ENCODE measurements around the gene NPAS3.

Gene NPAS3

GRCh38 chr14:33454022-33454595 lies 515.4 kb downstream of the NPAS3 start:
- no peak for DNase-seq

DNA sequence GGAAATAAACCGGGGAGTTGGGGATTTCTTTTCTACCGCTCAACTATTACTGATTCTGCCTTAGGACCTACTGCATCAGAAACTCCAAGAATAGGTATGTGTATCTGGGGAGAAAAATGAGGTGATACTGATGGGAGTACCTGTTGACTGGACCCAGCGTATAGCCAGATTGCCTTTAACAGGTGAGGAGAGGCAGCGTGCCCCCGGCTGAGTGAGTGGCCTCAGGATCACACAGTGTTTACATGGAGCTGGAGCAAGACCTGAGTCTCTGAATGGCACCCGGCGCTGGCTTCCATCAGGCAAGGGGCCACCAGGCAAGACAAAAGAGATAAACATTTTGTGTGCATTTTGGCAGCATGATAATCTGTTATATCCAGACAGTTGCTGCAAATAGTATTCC lies 516.0 kb downstream of the NPAS3 start:
- no peak for DNase-seq

GRCh38 chr14:33455654-33456345 lies 517.1 kb downstream of the NPAS3 start:
- no peak for DNase-seq

- DNase-seq, result no peak
Measured at GRCh38 chr14:33457021-33457420, 518.3 kb downstream of the NPAS3 start.

DNA sequence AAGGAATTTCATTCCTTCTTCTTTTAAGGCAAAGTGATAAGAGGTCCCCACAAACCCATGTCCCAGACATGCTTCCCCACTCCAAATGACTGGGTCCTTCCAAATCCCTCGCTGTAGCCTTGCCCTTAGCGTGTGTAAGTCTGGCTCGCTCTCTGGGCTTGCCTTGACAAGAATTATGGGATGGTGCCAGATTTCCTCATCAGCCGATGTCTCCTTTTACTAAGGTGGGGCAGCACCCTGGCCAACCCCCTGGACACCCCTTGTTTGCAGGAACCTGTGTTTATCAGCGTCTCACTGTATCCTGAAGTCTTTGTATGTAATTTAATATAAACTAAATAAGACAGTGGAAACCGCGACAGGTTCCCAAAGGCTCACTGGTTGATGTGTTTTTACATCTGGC lies 518.9 kb downstream of the NPAS3 start:
- no peak for DNase-seq

- no peak for DNase-seq
Measured at GRCh38 chr14:33460164-33460563, 521.5 kb downstream of the NPAS3 start.

DNA sequence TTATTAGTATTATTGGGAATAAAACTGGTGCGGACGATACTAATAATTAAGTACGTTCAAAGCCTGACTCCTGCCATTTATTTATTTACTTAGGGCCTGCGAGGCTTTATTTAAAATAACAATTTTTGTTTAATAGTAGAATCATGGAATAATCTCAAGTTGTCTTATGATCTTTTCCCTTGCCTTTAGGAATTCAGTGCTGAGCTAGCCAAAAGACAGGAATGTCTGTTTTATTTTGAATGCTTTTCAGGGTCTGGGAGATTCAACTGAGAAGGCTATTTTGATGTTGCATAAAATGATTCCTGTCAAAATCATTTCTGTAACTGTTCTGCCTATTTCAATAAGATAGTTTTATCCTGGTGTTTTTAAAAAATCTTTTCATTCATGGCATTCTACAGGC lies 522.4 kb downstream of the NPAS3 start:
- DNase-seq, result no peak

- DNase-seq, result no peak
Measured at GRCh38 chr14:33463731-33464130, 525.1 kb downstream of the NPAS3 start.

- no peak for DNase-seq
Measured at GRCh38 chr14:33464254-33464962, 525.7 kb downstream of the NPAS3 start.

- no peak for DNase-seq
Measured at GRCh38 chr14:33465846-33466700, 527.4 kb downstream of the NPAS3 start.

- DNase-seq, result no peak
Measured at GRCh38 chr14:33467971-33468370, 529.3 kb downstream of the NPAS3 start.

DNA sequence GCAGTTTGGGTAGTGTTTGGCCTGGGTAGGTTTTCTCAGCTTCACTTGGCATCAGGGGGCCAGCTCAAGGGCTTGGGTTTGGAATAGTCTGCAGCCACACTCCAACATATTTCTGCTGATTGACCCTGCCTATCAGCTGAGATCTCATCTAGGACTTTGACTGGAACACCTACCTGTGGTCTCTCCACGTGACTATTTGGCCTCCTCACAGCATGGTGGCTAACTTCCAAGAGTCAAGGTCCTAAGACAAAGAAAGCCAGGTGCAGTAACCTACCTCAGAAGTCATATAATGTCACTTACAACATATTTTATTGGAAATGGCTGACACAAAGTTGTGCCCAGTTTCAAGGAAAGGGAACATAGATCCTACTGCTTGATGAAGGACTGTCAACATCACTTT lies 531.2 kb downstream of the NPAS3 start:
- DNase-seq, result no peak

DNA sequence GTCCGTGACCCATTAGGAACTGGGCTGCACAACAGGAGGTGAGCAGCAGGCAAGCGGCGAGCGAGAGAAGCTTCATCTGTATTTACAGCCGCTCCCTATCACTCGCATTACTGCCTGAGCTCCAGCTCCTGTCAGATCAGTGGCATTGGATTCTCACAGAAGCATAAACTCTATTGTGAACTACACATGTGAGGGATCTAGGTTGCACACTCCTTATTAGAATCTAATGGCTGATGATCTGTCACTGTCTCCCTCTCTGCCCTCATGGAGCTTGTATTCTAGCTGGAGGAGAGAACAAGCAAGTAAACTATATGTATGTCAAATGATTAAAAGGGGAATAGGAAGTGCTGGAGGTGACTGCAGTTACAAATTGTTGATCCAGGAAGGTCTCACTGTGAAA lies 533.1 kb downstream of the NPAS3 start:
- no peak for DNase-seq

GRCh38 chr14:33475623-33476022 lies 536.9 kb downstream of the NPAS3 start:
- peak; percentile 8 for DNase-seq

DNA sequence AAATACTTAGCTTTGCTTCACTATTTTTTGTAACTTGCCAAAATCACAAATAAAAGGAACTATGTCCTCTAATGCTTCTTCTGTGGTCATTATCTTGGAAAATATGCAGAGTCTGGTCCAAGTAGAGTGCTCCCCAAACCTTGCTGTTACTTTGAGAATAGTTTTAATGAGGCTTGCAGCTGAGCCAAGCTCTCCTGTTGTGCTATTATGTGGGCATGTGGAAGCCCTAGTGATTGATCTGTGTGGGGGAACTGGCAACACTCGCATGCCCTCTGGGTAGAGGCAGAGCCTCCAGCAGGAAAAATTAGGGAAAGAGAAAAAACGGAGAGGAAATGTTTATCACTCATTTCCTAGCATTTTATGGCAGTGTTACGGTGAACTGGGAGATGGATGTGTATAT lies 539.1 kb downstream of the NPAS3 start:
- no peak for DNase-seq

- DNase-seq, result no peak
Measured at GRCh38 chr14:33480071-33480886, 541.6 kb downstream of the NPAS3 start.

GRCh38 chr14:33480887-33481184 lies 542.2 kb downstream of the NPAS3 start:
- no peak for DNase-seq

DNA sequence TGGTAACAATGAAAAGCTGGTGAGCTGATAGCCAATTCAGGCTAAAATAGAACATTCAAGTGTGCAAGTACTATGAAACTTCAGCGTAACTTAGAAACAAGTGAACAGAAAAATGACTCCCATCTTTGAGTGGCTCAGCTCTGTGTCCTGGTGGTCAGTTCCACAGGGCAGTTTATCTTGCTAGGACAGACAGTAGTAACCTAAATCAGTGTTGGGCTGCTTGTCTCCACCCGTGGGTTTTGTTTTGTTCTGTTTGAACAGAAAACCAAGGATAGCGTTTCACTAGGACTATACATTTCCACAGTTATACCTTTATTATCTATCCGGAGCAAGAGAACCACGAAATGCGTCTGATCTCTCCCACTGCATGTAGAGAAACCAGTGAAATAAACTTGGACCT lies 544.4 kb downstream of the NPAS3 start:
- DNase-seq, result no peak

- DNase-seq, result no peak
Measured at GRCh38 chr14:33483541-33483940, 544.9 kb downstream of the NPAS3 start.

DNA sequence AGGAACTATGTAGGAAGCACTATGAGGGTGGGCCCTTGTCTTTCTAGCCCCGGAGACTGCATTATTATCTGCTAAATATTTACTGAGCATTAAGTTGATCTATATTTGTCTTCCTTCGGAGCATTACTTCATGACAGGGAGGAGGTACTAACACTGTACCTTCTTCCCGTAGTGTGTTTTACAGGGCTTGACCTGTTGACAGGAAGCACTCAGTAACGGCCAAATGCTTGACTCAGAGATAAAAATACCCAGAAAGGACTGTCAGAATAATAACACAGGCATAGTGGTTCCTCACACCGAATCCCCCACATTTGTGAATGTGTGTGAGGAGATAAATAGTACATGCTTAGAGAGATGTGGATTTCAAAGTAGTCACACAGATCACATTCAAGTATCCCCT lies 545.6 kb downstream of the NPAS3 start:
- no peak for DNase-seq

DNA sequence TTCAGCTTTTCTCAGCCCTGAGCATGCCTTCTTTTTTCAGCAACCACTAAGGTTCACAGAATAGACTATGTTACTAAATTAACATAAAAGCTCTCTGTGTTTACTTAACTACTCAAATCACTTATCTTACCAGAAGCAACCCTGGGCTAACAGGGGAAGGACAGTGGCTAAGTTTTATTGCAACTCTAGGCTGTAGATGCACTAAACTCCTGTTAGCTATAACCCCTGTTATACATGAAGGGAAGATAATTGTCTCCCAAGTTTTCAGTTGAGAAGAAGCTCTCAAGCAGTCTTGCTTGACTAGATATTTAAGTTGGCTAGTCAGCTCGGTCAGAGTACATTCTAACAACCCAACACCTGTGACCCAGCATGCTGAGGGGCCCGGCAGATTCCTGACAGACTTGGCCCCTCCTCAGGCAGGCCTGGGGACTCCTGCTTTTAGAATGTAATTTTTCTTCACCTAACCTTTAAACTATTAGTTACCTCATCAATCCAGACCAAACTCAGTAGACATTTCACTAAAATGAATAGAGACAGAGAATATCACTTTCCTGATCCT lies 547.7 kb downstream of the NPAS3 start:
- no peak for DNase-seq

DNA sequence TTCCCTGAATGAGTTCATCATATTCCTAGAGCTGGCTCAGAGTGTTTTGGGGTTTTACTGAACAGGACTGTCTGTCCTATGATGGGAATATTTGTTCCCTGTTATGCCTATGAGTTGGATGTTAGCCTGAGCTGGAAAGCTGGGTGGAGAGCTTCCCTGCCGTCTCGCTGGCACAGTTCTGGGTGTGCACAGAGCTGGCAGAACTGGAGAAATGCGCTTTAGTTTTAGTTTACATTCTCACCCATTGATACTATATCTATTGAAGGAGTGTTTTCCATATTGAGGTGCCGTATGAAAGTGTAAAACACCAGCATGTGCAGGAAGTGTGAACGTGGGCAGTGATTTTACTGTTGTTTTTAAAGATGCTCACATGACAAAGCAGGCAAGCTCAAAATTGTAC lies 549.9 kb downstream of the NPAS3 start:
- no peak for DNase-seq

Data from activated naive CD4-positive, alpha-beta T cell treated with Interleukin-2 at 50 U/mL for 16 hours (primary cell).